HepG2 (cell line): ENCODE results near the gene NR3C2. TPM values are rescaled to one million over a fixed set of nuclear protein-coding genes. Genes with fewer than 3 reads are reported as not detected.

Experiments used
- ATAC-seq: fragments of 200-7000 bp; cut with Tn5 transposase; 3 replicates; pipeline ENCODE4 v1.9.1; 2020; ENCODE audit warnings: mild to moderate bottlenecking, moderate library complexity
- BruUV-seq: library from RNA; stranded (reverse); fragments of 400-500 nt; replicated peaks from 2 replicates; lab custom pipeline; 2021; lab: Mats Ljungman, UMichigan
- CTCF ChIA-PET: fragments of 300-600 bp; formaldehyde crosslinking; extraction: SDS; loops from one replicate; lab custom pipeline; 2021; ENCODE audit warnings: low total read pairs, inconsistent platforms, low intra/inter-chr PET ratio; lab: Yijun Ruan, JAX
- POLR2A ChIA-PET: fragments of 350-600 bp; sonication (Branson Sonifier 250); formaldehyde crosslinking; loops from one replicate; lab custom pipeline; 2020; ENCODE audit warnings: antibody characterized with exemption, inconsistent platforms; lab: Yijun Ruan, JAX
- DNase-seq: peaks from one replicate; pipeline ENCODE4 v3.0.0-alpha.2; 2015; ENCODE audit warnings: low spot score
- FAIRE-seq: peaks from 3 replicates; lab custom pipeline; 2011; peaks lifted over from hg19 to GRCh38; lab: Jason Lieb, UNC
- H2AFZ ChIP-seq: one replicate; pipeline ENCODE4 v1.6.1; 2011; ENCODE audit warnings: low read length, inconsistent platforms
- H3K27ac ChIP-seq: fragments of 300-600 bp; 3 replicates; pipeline ENCODE4 v1.8.0; 2011; ENCODE audit warnings: mixed run types, mild to moderate bottlenecking, mixed read lengths, low read length, inconsistent platforms; ENCODE audit not compliant: insufficient read depth; ENCODE audit errors: extremely low read length
- H3K27me3 ChIP-seq, 2 experiments: fragments of 200-600 bp in 1 of 2; 2 replicates in 1 of 2; 3 replicates in 1 of 2; pipeline versions ENCODE4 v1.6.0 to v1.8.0; 2011; ENCODE audit warnings: low read length in 2 of 2, mild to moderate bottlenecking in 2 of 2, moderate library complexity in 2 of 2, inconsistent platforms in 1 of 2; ENCODE audit not compliant: insufficient read depth in 2 of 2, control insufficient read depth in 1 of 2
- H3K36me3 ChIP-seq, 2 experiments: fragments of 200-600 bp in 1 of 2; replicated peaks in 1 of 2; 2 replicates in 1 of 2; 3 replicates in 1 of 2; pipeline versions ENCODE4 v1.5.1 to v1.8.0; 2011; ENCODE audit warnings: low read length in 2 of 2, inconsistent platforms in 1 of 2; ENCODE audit not compliant: insufficient read depth in 2 of 2, control insufficient read depth in 1 of 2
- H3K4me1 ChIP-seq: 2 replicates; pipeline ENCODE4 v1.5.1; 2012; ENCODE audit warnings: low read length, inconsistent platforms; ENCODE audit not compliant: insufficient read depth
- H3K4me2 ChIP-seq: 2 replicates; pipeline ENCODE4 v1.6.0; 2011; ENCODE audit warnings: low read depth, low read length, inconsistent platforms
- H3K4me3 ChIP-seq, 3 experiments: fragments of 200-600 bp in 1 of 3; sonication (generic), shearing (Covaris generic) in 1 of 3; replicated peaks in 1 of 3; 2 replicates each; pipeline ENCODE4 v1.5.1; 2011 to 2016; ENCODE audit warnings: low read length in 3 of 3, inconsistent platforms in 2 of 3, low read depth in 2 of 3, mild to moderate bottlenecking in 2 of 3, control low read depth in 1 of 3, mixed read lengths in 1 of 3; ENCODE audit not compliant: insufficient read depth in 1 of 3
- H3K79me2 ChIP-seq: one replicate; pipeline ENCODE4 v1.6.1; 2011; ENCODE audit warnings: low read length, inconsistent platforms; ENCODE audit not compliant: insufficient read depth
- H3K9ac ChIP-seq: 2 replicates; pipeline ENCODE4 v1.6.0; 2011; ENCODE audit warnings: mild to moderate bottlenecking, low read depth, low read length, inconsistent platforms; ENCODE audit not compliant: insufficient read depth
- H3K9me3 ChIP-seq: 2 replicates; pipeline ENCODE4 v1.5.1; 2012; ENCODE audit warnings: mild to moderate bottlenecking, low read length
- H4K20me1 ChIP-seq: 2 replicates; pipeline ENCODE4 v1.6.0; 2011; ENCODE audit warnings: inconsistent platforms, mild to moderate bottlenecking, low read length, moderate library complexity; ENCODE audit not compliant: insufficient read depth
- ADNP ChIP-seq: sonication (generic); formaldehyde crosslinking; IDR thresholded peaks from 2 replicates; pipeline ENCODE4 v1.4.0; 2020; ENCODE audit warnings: missing genetic modification reagents
- DPF2 ChIP-seq: sonication (generic); formaldehyde crosslinking; IDR thresholded peaks from 2 replicates; pipeline ENCODE4 v1.4.0; 2020; ENCODE audit warnings: mild to moderate bottlenecking, low read depth, missing genetic modification reagents, borderline replicate concordance
- DR1 ChIP-seq: sonication (generic); formaldehyde crosslinking; IDR thresholded peaks from 2 replicates; pipeline ENCODE4 v1.8.0; 2021; ENCODE audit warnings: mild to moderate bottlenecking, missing genetic modification reagents, inconsistent platforms
- ETV5 ChIP-seq: IDR thresholded peaks from 2 replicates; pipeline ENCODE4 v1.6.1; 2018; ENCODE audit warnings: missing biosample characterization, missing genetic modification reagents, inconsistent platforms, borderline replicate concordance
- FOXJ3 ChIP-seq: sonication (generic); formaldehyde crosslinking; IDR thresholded peaks from 2 replicates; pipeline ENCODE4 v1.4.0; 2020; ENCODE audit warnings: missing genetic modification reagents, mild to moderate bottlenecking, borderline replicate concordance
- FOXK2 ChIP-seq: fragments of 450-650 bp; IDR thresholded peaks from 2 replicates; pipeline ENCODE4 v1.6.1; 2016
- MIXL1 ChIP-seq: IDR thresholded peaks from 2 replicates; pipeline ENCODE4 v1.6.1; 2016
- MTF1 ChIP-seq: sonication (generic); formaldehyde crosslinking; IDR thresholded peaks from 2 replicates; pipeline ENCODE4 v1.5.0; 2020; ENCODE audit warnings: missing genetic modification reagents
- NFIC ChIP-seq: IDR thresholded peaks from 2 replicates; pipeline ENCODE4 v1.6.1; 2012; ENCODE audit warnings: mild to moderate bottlenecking, low read length, inconsistent platforms
- NR2F1 ChIP-seq, 2 experiments: fragments of 450-650 bp in 1 of 2; formaldehyde crosslinking in 1 of 2; IDR thresholded peaks; 2 replicates each; pipeline versions ENCODE4 v1.5.0 to v1.6.1; 2016 to 2020; ENCODE audit warnings: mild to moderate bottlenecking in 1 of 2, missing compliant biosample characterization in 1 of 2, missing genetic modification reagents in 1 of 2, moderate library complexity in 1 of 2
- RARA ChIP-seq: IDR thresholded peaks from 2 replicates; pipeline ENCODE4 v1.6.1; 2016; ENCODE audit warnings: missing genetic modification reagents, missing compliant biosample characterization
- SMARCC2 ChIP-seq: fragments of 450-650 bp; IDR thresholded peaks from 2 replicates; pipeline ENCODE4 v1.6.1; 2017; ENCODE audit warnings: antibody characterized with exemption, mild to moderate bottlenecking
- SNRNP70 ChIP-seq: fragments of 200-400 bp; formaldehyde crosslinking; IDR thresholded peaks from 2 replicates; pipeline ENCODE4 v1.6.1; 2017; ENCODE audit warnings: mild to moderate bottlenecking, low read depth, low read length, moderate library complexity
- TARDBP ChIP-seq: sonication (generic); formaldehyde crosslinking; IDR thresholded peaks from 2 replicates; pipeline ENCODE4 v1.8.0; 2022; ENCODE audit warnings: mild to moderate bottlenecking, missing genetic modification reagents
- ZNF264 ChIP-seq: sonication (generic); formaldehyde crosslinking; IDR thresholded peaks from 2 replicates; pipeline ENCODE4 v1.4.0; 2020; ENCODE audit warnings: missing genetic modification reagents
- ZNF431 ChIP-seq: sonication (generic); formaldehyde crosslinking; IDR thresholded peaks from 2 replicates; pipeline ENCODE4 v1.9.0; 2022; ENCODE audit warnings: missing genetic modification reagents, low read depth, mild to moderate bottlenecking, borderline replicate concordance
- ZNF788 ChIP-seq: sonication (generic); formaldehyde crosslinking; IDR thresholded peaks from 2 replicates; pipeline ENCODE4 v1.5.0; 2020; ENCODE audit warnings: mild to moderate bottlenecking, missing genetic modification reagents, borderline replicate concordance
- ZSCAN12 ChIP-seq: sonication (generic); formaldehyde crosslinking; IDR thresholded peaks from 2 replicates; pipeline ENCODE4 v1.9.0; 2021; ENCODE audit warnings: mild to moderate bottlenecking, missing genetic modification reagents
- WGBS: methylation state at CpG from one replicate; pipeline ENCODE4 v1.1.6; 2017; ENCODE audit warnings: low lambda C conversion rate; 5-methylcytosine and 5-hydroxymethylcytosine counted together
- in situ Hi-C: cut with HindIII; loops from 2 replicates; pipeline ENCODE4 v1.10.0; 2017; ENCODE audit warnings: low pct_unique_long_range_greater_than_20kb; ENCODE audit not compliant: extremely low pct_ligation_motif_present
- intact Hi-C: fragments of 100-400 bp; cut with micrococcal nuclease; formaldehyde crosslinking; loops from one replicate; pipeline ENCODE4 v1.10.0; 2022; ENCODE audit not compliant: unreplicated experiment
- polyA plus RNA-seq, 8 experiments: library from polyadenylated mRNA; depleted of rRNA in 3 of 8; stranded (reverse) in 7 of 8; unstranded in 1 of 8; fragments of >200 nt; fragmentation: Illumina TruSeq in 4 of 8; extraction: Trizol in 4 of 8; gene quantifications; 2 replicates each; pipeline versions ENCODE4 v1.2.1 to v1.2.3, GENCODE V29; 2011 to 2016; ENCODE audit warnings: low read depth in 4 of 8, missing spikeins in 1 of 8, mixed read lengths in 1 of 8; ENCODE audit not compliant: insufficient read depth in 1 of 8
- total RNA-seq, 5 experiments: library from RNA; depleted of rRNA; stranded (reverse); fragments of >200 nt; fragmentation: Illumina TruSeq; extraction: Trizol; gene quantifications; 2 replicates each; pipeline ENCODE4 v1.2.3, GENCODE V29; 2016; ENCODE audit warnings: low read depth in 1 of 5
- TF ChIP-seq, protein P1 (sequence below): sonication (generic); formaldehyde crosslinking; IDR thresholded peaks from 2 replicates; pipeline ENCODE4 v1.8.1; 2023; ENCODE audit warnings: mild to moderate bottlenecking, inconsistent platforms, moderate library complexity, missing genetic modification reagents, borderline replicate concordance
- TF ChIP-seq, protein P2 (sequence below), 2 experiments: fragments of 450-650 bp in 1 of 2; sonication (generic) in 1 of 2; formaldehyde crosslinking; IDR thresholded peaks; 2 replicates each; pipeline versions ENCODE4 v1.5.0 to v1.8.0; 2020 to 2022; ENCODE audit warnings: mild to moderate bottlenecking in 1 of 2, missing genetic modification reagents in 1 of 2

The NR3C2 gene
- total and polyA plus RNA-seq, 2 of the 13 experiments (the other 11 are each of a cell fraction or from before 2014, with no cell fraction given): 0.26 to 0.46 TPM

DNA sequence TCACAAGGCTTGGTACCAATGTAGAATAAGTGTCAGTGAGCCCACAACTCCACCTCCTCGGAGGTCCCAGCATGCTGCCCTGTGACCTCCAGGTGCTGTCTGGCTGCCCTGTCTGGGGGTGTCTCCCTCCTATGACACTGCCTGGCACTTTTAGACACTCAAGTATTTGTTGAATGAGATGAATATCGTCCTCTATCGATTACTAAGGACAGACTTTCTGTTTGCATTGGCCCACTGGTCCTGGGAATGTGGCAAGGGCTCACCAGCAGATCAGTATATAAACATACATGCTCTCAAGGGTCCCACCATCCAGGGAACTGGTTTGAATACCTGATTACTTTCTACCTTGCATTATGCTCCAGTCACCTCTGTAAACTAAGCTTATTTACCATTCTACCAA is 333.0 kb downstream of the NR3C2 start:
- H3K4me3 ChIP-seq: no peak overlapping the region
- CTCF ChIA-PET: no interaction called here
- BruUV-seq: no TSS peak

DNA sequence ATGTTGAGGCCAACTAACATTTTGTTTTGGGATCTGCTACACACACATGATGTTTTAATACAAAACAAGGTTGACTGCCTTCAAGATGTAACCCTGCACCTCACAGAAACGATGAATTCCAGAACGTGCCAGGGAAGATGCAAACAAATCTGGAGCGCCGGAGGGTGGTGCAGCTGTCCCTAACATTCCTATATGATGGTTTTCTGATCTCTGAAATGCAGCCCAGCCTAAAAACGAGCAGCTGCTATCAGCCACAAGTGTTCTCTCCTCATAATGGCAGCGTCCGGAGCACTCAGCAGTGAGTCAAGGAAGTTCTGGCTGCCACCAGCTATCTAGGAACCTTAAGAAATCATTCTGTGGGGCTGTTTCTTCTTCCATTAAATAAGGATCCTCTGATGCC is 333.4 kb downstream of the NR3C2 start:
- no peak for FAIRE-seq
- no peak for DNase-seq
- Histone ChIP-seq H3K27ac (no peak overlapping the region), H4K20me1 (no peaks in the 10 kb centered on the region), H3K9ac (no peak overlapping the region), H3K36me3 (no peaks in the 10 kb centered on the region), H2AFZ (no peak overlapping the region), H3K4me3 (no peak overlapping the region), H3K9me3 (no peaks in the 10 kb centered on the region), H3K27me3 (no peaks in the 10 kb centered on the region), H3K4me1 (no peaks in the 10 kb centered on the region), H3K79me2 (no peaks in the 10 kb centered on the region), H3K4me2 (no peak overlapping the region)
- in situ Hi-C loops: no loop called here
- WGBS: 62% methylated on average over 7 of the region's 7 CpGs
- ChIA-PET CTCF (no interaction called here), POLR2A (no interaction called here)
- no peak for ATAC-seq
- BruUV-seq: no TSS peak
- intact Hi-C loops: no loop called here
- no peak for TF ChIP-seq TARDBP (CRISPR knock-in tag)
- TF ChIP-seq NR2F1 (CRISPR knock-in tag; IDR thresholded peaks at IDR 0.05): no peak
- no peak for TF ChIP-seq DPF2 (CRISPR knock-in tag)
- no peak for TF ChIP-seq ZSCAN12 (CRISPR knock-in tag)
- no peak for TF ChIP-seq DR1
- no peak for TF ChIP-seq ADNP (CRISPR knock-in tag)
- no peak for TF ChIP-seq RARA
- TF ChIP-seq ZNF431 (CRISPR knock-in tag): no peak
- TF ChIP-seq, protein P1, sequence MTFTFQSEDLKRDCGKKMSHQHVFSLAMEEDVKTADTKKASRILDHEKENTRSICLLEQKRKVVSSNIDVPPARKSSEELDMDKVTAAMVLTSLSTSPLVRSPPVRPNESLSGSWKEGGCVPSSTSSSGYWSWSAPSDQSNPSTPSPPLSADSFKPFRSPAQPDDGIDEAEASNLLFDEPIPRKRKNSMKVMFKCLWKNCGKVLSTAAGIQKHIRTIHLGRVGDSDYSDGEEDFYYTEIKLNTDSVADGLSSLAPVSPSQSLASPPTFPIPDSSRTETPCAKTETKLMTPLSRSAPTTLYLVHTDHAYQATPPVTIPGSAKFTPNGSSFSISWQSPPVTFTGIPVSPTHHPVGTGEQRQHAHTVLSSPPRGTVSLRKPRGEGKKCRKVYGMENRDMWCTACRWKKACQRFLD: no peak
- no peak for TF ChIP-seq ETV5 (CRISPR knock-in tag)
- no peak for TF ChIP-seq NFIC

More for the DNA sequence above, 333.0 kb downstream of the NR3C2 start:
- no peak for FAIRE-seq
- no peaks in the 10 kb centered on the region for H3K36me3 ChIP-seq
- H3K9ac ChIP-seq: no peak overlapping the region
- H3K27ac ChIP-seq: no peak overlapping the region
- intact Hi-C loops: no loop called here
- no peaks in the 10 kb centered on the region for H3K79me2 ChIP-seq
- H3K4me2 ChIP-seq: no peak overlapping the region
- no peaks in the 10 kb centered on the region for H3K4me1 ChIP-seq
- TF ChIP-seq MTF1 (CRISPR knock-in tag) (no peak), FOXJ3 (no peak), SNRNP70 (no peak), MIXL1 (no peak), SMARCC2 (no peak), FOXK2 (no peak), RARA (no peak), ZNF788 (no peak), ZNF264 (CRISPR knock-in tag) (no peak)
- TF ChIP-seq, protein P2, sequence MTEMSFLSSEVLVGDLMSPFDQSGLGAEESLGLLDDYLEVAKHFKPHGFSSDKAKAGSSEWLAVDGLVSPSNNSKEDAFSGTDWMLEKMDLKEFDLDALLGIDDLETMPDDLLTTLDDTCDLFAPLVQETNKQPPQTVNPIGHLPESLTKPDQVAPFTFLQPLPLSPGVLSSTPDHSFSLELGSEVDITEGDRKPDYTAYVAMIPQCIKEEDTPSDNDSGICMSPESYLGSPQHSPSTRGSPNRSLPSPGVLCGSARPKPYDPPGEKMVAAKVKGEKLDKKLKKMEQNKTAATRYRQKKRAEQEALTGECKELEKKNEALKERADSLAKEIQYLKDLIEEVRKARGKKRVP (CRISPR knock-in tag; IDR thresholded peaks at IDR 0.05): no peak
- TF ChIP-seq, all 625 proteins: peak for 0
- DNase-seq (no peak), ATAC-seq (no peak)
- WGBS: 0% methylated on average over 3 of the region's 3 CpGs
- in situ Hi-C loops: no loop called here
- no peaks in the 10 kb centered on the region for H3K27me3 ChIP-seq
- no peaks in the 10 kb centered on the region for H3K9me3 ChIP-seq
- no peaks in the 10 kb centered on the region for H4K20me1 ChIP-seq
- POLR2A ChIA-PET: no interaction called here
- H2AFZ ChIP-seq: no peak overlapping the region
